Measurements from ENCODE around the gene PELI2.

DNA sequence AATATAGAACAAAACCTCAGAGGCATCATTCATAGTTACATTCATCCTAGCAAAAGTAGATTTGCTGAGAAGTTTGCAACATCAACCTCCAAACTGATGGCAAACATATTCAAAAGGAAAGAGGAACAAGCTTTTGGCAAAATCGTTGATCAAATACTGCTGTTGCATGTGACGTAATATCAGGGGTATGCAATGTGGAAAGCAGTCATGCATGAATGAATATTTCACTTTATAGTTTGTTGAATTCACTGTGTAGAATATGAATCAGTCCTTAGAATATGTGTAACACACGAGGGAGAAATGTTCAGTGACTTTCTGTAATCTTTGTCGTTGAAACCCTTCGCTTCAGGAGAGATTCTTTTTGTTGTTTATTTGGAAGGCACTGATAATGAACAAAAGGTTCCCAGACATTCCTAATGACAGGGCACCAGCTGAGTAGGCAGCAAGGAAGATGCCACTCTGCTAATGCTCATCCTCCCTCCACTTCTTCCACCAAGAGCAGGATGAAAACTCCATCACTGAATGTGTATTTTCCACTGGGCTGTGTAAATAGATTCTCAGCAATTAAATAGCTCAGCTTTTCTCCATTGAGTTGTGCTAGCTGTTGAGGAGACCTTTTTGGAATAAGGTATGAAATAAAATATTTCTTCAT, 126.1 kb downstream of the PELI2 start:
- TF ChIP-seq, protein P1, sequence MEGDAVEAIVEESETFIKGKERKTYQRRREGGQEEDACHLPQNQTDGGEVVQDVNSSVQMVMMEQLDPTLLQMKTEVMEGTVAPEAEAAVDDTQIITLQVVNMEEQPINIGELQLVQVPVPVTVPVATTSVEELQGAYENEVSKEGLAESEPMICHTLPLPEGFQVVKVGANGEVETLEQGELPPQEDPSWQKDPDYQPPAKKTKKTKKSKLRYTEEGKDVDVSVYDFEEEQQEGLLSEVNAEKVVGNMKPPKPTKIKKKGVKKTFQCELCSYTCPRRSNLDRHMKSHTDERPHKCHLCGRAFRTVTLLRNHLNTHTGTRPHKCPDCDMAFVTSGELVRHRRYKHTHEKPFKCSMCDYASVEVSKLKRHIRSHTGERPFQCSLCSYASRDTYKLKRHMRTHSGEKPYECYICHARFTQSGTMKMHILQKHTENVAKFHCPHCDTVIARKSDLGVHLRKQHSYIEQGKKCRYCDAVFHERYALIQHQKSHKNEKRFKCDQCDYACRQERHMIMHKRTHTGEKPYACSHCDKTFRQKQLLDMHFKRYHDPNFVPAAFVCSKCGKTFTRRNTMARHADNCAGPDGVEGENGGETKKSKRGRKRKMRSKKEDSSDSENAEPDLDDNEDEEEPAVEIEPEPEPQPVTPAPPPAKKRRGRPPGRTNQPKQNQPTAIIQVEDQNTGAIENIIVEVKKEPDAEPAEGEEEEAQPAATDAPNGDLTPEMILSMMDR (IDR thresholded peaks at IDR 0.05), result no peak
- no peak for TF ChIP-seq POLR2A (IDR thresholded peaks at IDR 0.05)
- TF ChIP-seq EP300 (IDR thresholded peaks at IDR 0.05), result no peak

Data from ovary (tissue), 3 donors.